H9 (cell line): ENCODE measurements around the gene ACYP2. TPM values are rescaled to one million over a fixed set of nuclear protein-coding genes. Genes with fewer than 3 reads are reported as not detected.

Experiments
- DNase-seq: peaks from one replicate; pipeline ENCODE4 v3.0.0-alpha.2; 2017
- H2AFZ ChIP-seq: one replicate; pipeline ENCODE4 v1.6.1; 2013; ENCODE audit warnings: mild to moderate bottlenecking, low read length, control low read depth, moderate library complexity
- H2AK5ac ChIP-seq: 2 replicates; pipeline ENCODE4 v1.6.1; 2013; ENCODE audit warnings: low read length, control low read depth, mixed read lengths; ENCODE audit not compliant: insufficient read length
- H2BK120ac ChIP-seq: one replicate; pipeline ENCODE4 v1.6.1; 2013; ENCODE audit warnings: low read depth, mild to moderate bottlenecking, low read length, control low read depth, inconsistent platforms; ENCODE audit not compliant: poor library complexity, severe bottlenecking
- H2BK12ac ChIP-seq: 2 replicates; pipeline ENCODE4 v1.6.1; 2013; ENCODE audit warnings: low read length, control low read depth, mixed read lengths, low read depth; ENCODE audit not compliant: insufficient read length
- H2BK15ac ChIP-seq: 2 replicates; pipeline ENCODE4 v1.6.1; 2013; ENCODE audit warnings: low read depth, low read length, control low read depth
- H2BK20ac ChIP-seq: one replicate; pipeline ENCODE4 v1.6.1; 2013; ENCODE audit warnings: low read depth, mild to moderate bottlenecking, low read length, control low read depth, inconsistent platforms; ENCODE audit not compliant: poor library complexity, severe bottlenecking
- H2BK5ac ChIP-seq: 2 replicates; pipeline ENCODE4 v1.6.1; 2013; ENCODE audit warnings: low read length, control low read depth, mixed read lengths; ENCODE audit not compliant: insufficient read length
- H3K14ac ChIP-seq: 2 replicates; pipeline ENCODE4 v1.6.1; 2013; ENCODE audit warnings: low read length, control low read depth; ENCODE audit not compliant: insufficient read depth
- H3K18ac ChIP-seq: 2 replicates; pipeline ENCODE4 v1.6.1; 2013; ENCODE audit warnings: low read depth, mild to moderate bottlenecking, mixed read lengths, low read length, control low read depth; ENCODE audit not compliant: insufficient read length
- H3K23ac ChIP-seq: 2 replicates; pipeline ENCODE4 v1.6.1; 2013; ENCODE audit warnings: low read length, control low read depth, mixed read lengths, low read depth; ENCODE audit not compliant: insufficient read length
- H3K23me2 ChIP-seq: 2 replicates; pipeline ENCODE4 v1.6.1; 2013; ENCODE audit warnings: low read depth, mild to moderate bottlenecking, mixed read lengths, low read length, control low read depth; ENCODE audit not compliant: insufficient read length, poor library complexity, severe bottlenecking
- H3K27ac ChIP-seq: 2 replicates; pipeline ENCODE4 v1.5.1; 2013; ENCODE audit warnings: low read length, control low read depth, mixed read lengths, low read depth; ENCODE audit not compliant: insufficient read length
- H3K27me3 ChIP-seq: 2 replicates; pipeline ENCODE4 v1.6.1; 2013; ENCODE audit warnings: low read length, control low read depth, inconsistent platforms; ENCODE audit not compliant: insufficient read depth
- H3K4ac ChIP-seq: 2 replicates; pipeline ENCODE4 v1.6.1; 2013; ENCODE audit warnings: low read depth, mild to moderate bottlenecking, control low read depth, inconsistent platforms, low read length, moderate library complexity
- H3K4me1 ChIP-seq: 2 replicates; pipeline ENCODE4 v1.6.1; 2013; ENCODE audit warnings: low read length, control low read depth, inconsistent platforms; ENCODE audit not compliant: insufficient read depth
- H3K4me2 ChIP-seq: 2 replicates; pipeline ENCODE4 v1.6.1; 2013; ENCODE audit warnings: low read length, control low read depth, mixed read lengths; ENCODE audit not compliant: insufficient read length, insufficient read depth
- H3K56ac ChIP-seq: 2 replicates; pipeline ENCODE4 v1.6.1; 2013; ENCODE audit warnings: low read depth, mild to moderate bottlenecking, mixed read lengths, low read length, control low read depth; ENCODE audit not compliant: insufficient read length
- H3K79me1 ChIP-seq: 2 replicates; pipeline ENCODE4 v1.6.1; 2013; ENCODE audit warnings: low read depth, mild to moderate bottlenecking, moderate library complexity, low read length, control low read depth, inconsistent platforms; ENCODE audit not compliant: insufficient read depth, poor library complexity, severe bottlenecking
- H3K79me2 ChIP-seq: 2 replicates; pipeline ENCODE4 v1.6.1; 2013; ENCODE audit warnings: low read length, control low read depth, inconsistent platforms; ENCODE audit not compliant: insufficient read depth
- H3K9ac ChIP-seq: 2 replicates; pipeline ENCODE4 v1.6.1; 2013; ENCODE audit warnings: low read length, control low read depth, mixed read lengths; ENCODE audit not compliant: insufficient read length; ENCODE audit errors: extremely low read depth
- H3K9me3 ChIP-seq: one replicate; pipeline ENCODE4 v1.6.1; 2013; ENCODE audit warnings: low read depth, low read length, inconsistent platforms; ENCODE audit not compliant: control insufficient read depth
- H3T11ph ChIP-seq: one replicate; pipeline ENCODE4 v1.6.1; 2013; ENCODE audit warnings: mild to moderate bottlenecking, low read length, control low read depth, inconsistent platforms
- H4K20me1 ChIP-seq: one replicate; pipeline ENCODE4 v1.6.1; 2013; ENCODE audit not compliant: control insufficient read depth, insufficient read length, insufficient read depth
- H4K5ac ChIP-seq: 2 replicates; pipeline ENCODE4 v1.6.1; 2013; ENCODE audit warnings: low read depth, mild to moderate bottlenecking, mixed read lengths, low read length, control low read depth; ENCODE audit not compliant: insufficient read length
- H4K8ac ChIP-seq: replicated peaks from 2 replicates; pipeline ENCODE4 v1.6.1; 2013; ENCODE audit warnings: low read length, control low read depth, mixed read lengths, low read depth; ENCODE audit not compliant: insufficient read length
- H4K91ac ChIP-seq: 2 replicates; pipeline ENCODE4 v1.6.1; 2013; ENCODE audit warnings: low read depth, mild to moderate bottlenecking, moderate library complexity, mixed read lengths, low read length, control low read depth; ENCODE audit not compliant: insufficient read length
- H3K27ac Mint-ChIP-seq, 3 experiments: 2 replicates in 2 of 3; 3 replicates in 1 of 3; pipeline ENCODE4 v1.8.0; 2020 to 2021; ENCODE audit warnings: mixed read lengths in 3 of 3, mild to moderate bottlenecking in 1 of 3, moderate library complexity in 1 of 3
- H3K27me3 Mint-ChIP-seq: 2 replicates; pipeline ENCODE4 v1.8.0; 2021; ENCODE audit warnings: low read depth, mild to moderate bottlenecking, moderate library complexity, mixed read lengths
- H3K36me3 Mint-ChIP-seq, 3 experiments: 2 replicates in 2 of 3; 3 replicates in 1 of 3; pipeline ENCODE4 v1.8.0; 2020 to 2021; ENCODE audit warnings: low read depth in 3 of 3, mixed read lengths in 3 of 3; ENCODE audit not compliant: insufficient read depth in 1 of 3
- H3K4me1 Mint-ChIP-seq, 2 experiments: 2 replicates each; pipeline ENCODE4 v1.8.0; 2020; ENCODE audit warnings: mixed read lengths in 2 of 2
- H3K4me3 Mint-ChIP-seq, 2 experiments: 2 replicates in 1 of 2; 3 replicates in 1 of 2; pipeline ENCODE4 v1.8.0; 2020 to 2021; ENCODE audit warnings: mild to moderate bottlenecking in 2 of 2, mixed read lengths in 2 of 2, moderate library complexity in 1 of 2
- H3K9me3 Mint-ChIP-seq, 2 experiments: 2 replicates in 1 of 2; 3 replicates in 1 of 2; pipeline ENCODE4 v1.8.0; 2020; ENCODE audit warnings: mild to moderate bottlenecking in 2 of 2, mixed read lengths in 2 of 2, moderate library complexity in 1 of 2
- CTCF ChIP-seq: fragments of 200-600 bp; sonication (generic); conservative IDR thresholded peaks from 3 replicates; pipeline ENCODE4 v1.8.0; 2021; ENCODE audit warnings: antibody characterized with exemption, mild to moderate bottlenecking
- total RNA-seq: library from RNA; stranded (reverse); gene quantifications from 2 replicates; pipeline ENCODE4 v1.2.1, GENCODE V29; 2021

Gene ACYP2
- total RNA-seq, 1 experiment from 2014 or later = 3.2 TPM

GRCh38 chr2:54097124-54097523 lies 18.3 kb upstream of the ACYP2 start:
- H3K4me3 Mint-ChIP-seq = no peak overlapping the region
- no peak overlapping the region for H3K27ac Mint-ChIP-seq

More at GRCh38 chr2:54097124-54097523, 18.3 kb upstream of the ACYP2 start:
- Histone ChIP-seq H3K4me1 (no peaks in the 10 kb centered on the region; the same call in 1 of the 2 replicates), H3K27me3 (no peaks in the 10 kb centered on the region), H3K23ac (no peak overlapping the region), H3K14ac (no peak overlapping the region), H3K4me2 (no peak overlapping the region), H4K5ac (no peak overlapping the region), H2AFZ (no peak overlapping the region), H3K9me3 (no peaks in the 10 kb centered on the region), H3K9ac (no peak overlapping the region), H2BK15ac (no peak overlapping the region), H4K91ac (no peak overlapping the region), H3K56ac (no peak overlapping the region), H3K18ac (no peak overlapping the region), H2BK20ac (no peak overlapping the region), H4K8ac (no peak overlapping the region), H2BK5ac (no peak overlapping the region), H2AK5ac (no peak overlapping the region), H3K23me2 (no peaks in the 10 kb centered on the region), H3T11ph (no peak overlapping the region), H2BK120ac (no peak overlapping the region), H3K4ac (no peak overlapping the region), H2BK12ac (no peak overlapping the region), H4K20me1 (no peaks in the 10 kb centered on the region), H3K27ac (no peak overlapping the region), H3K79me1 (no peaks in the 10 kb centered on the region), H3K79me2 (no peaks in the 10 kb centered on the region)
- H3K27me3 Mint-ChIP-seq = no peaks in the 10 kb centered on the region
- no peak for DNase-seq
- H3K9me3 Mint-ChIP-seq = peaks cover 7 to 15% of the 10 kb centered on the region in 2 experiments
- no peak for TF ChIP-seq CTCF
- H3K36me3 Mint-ChIP-seq = peaks cover 7 to 20% (median 7%) of the 10 kb centered on the region in 3 experiments
- peaks cover 11% of the 10 kb centered on the region in 2 experiments for H3K4me1 Mint-ChIP-seq
